Brain microvascular endothelial cell (primary cell): Measurements from ENCODE around the gene CHMP2B.

ENCODE experiments used
- DNase-seq: peaks from one replicate; pipeline ENCODE4 v3.0.0-alpha.2; 2020
- H3K27ac ChIP-seq: fragments of 250-450 bp; sonication (Bioruptor Pico); 2 replicates; pipeline ENCODE4 v1.5.1; 2020; ENCODE audit warnings: mild to moderate bottlenecking, moderate library complexity
- H3K27me3 ChIP-seq: fragments of 250-450 bp; sonication (Bioruptor Pico); replicated peaks from 2 replicates; pipeline ENCODE4 v1.5.1; 2020; ENCODE audit warnings: mild to moderate bottlenecking
- H3K36me3 ChIP-seq: fragments of 250-450 bp; sonication (Bioruptor Pico); replicated peaks from 2 replicates; pipeline ENCODE4 v1.5.1; 2020; ENCODE audit warnings: mild to moderate bottlenecking
- H3K4me3 ChIP-seq: 2 replicates; pipeline ENCODE4 v1.5.1; 2011; ENCODE audit warnings: low read depth, mild to moderate bottlenecking, control low read depth, low read length, moderate library complexity
- in situ Hi-C: cut with HindIII; loops from 2 replicates; pipeline ENCODE4 v1.10.0; 2017; ENCODE audit warnings: low sequenced_read_pairs, low pct_ligation_motif_present
- TF ChIP-seq, protein P1 (sequence below): IDR thresholded peaks from 2 replicates; pipeline ENCODE4 v1.5.1; 2011; ENCODE audit warnings: low read depth, mild to moderate bottlenecking, moderate library complexity, low read length, control low read depth, inconsistent platforms; ENCODE audit errors: missing control alignments

CHMP2B gene

DNA sequence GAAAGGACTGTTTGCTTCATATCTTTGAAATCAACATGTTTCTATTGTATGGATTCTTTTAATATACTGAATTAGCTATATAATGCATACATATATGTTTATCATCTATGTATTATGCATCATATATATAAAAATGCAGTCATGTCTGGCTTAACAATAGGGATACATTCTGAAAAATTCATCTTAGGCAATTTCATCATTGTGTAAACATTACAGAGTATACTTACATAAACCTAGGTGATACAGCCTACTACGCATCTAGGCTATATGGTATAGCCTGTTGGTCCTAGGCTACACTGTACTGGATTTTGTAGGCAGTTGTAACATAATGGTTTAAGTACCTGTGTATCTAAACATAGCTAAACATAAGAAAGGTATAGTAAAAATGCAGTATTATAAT, 21.7 kb downstream of the CHMP2B start:
- TF ChIP-seq, protein P1, sequence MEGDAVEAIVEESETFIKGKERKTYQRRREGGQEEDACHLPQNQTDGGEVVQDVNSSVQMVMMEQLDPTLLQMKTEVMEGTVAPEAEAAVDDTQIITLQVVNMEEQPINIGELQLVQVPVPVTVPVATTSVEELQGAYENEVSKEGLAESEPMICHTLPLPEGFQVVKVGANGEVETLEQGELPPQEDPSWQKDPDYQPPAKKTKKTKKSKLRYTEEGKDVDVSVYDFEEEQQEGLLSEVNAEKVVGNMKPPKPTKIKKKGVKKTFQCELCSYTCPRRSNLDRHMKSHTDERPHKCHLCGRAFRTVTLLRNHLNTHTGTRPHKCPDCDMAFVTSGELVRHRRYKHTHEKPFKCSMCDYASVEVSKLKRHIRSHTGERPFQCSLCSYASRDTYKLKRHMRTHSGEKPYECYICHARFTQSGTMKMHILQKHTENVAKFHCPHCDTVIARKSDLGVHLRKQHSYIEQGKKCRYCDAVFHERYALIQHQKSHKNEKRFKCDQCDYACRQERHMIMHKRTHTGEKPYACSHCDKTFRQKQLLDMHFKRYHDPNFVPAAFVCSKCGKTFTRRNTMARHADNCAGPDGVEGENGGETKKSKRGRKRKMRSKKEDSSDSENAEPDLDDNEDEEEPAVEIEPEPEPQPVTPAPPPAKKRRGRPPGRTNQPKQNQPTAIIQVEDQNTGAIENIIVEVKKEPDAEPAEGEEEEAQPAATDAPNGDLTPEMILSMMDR, result no peak
- Histone ChIP-seq H3K27me3 (no peaks in the 10 kb centered on the region), H3K36me3 (peaks cover 1% of the 10 kb centered on the region), H3K27ac (no peak overlapping the region), H3K4me3 (no peak overlapping the region)
- in situ Hi-C loops, result no loop called here
- DNase-seq, result no peak

DNA sequence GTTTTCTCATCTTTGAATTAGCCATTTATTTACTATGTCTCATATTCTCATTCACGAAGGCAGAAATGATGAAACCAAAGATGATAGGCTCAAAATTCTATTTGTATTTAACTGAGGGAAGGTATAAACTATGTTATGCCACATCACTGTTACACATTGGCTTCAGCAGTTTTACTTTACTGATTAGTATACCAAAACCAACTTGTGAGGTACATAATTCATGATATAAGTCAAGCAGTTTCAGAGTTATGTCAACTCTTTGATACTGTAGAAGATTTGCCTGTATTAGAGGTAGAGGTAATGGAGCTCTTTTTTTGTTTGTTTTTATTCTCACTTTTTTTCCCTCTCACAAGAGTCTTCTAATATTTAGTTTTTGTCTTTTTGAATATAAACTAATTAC, 22.9 kb downstream of the CHMP2B start:
- Histone ChIP-seq H3K27me3 (no peaks in the 10 kb centered on the region), H3K4me3 (no peak overlapping the region), H3K27ac (no peak overlapping the region), H3K36me3 (peaks cover 2% of the 10 kb centered on the region)
- in situ Hi-C loops, result no loop called here
- TF ChIP-seq, protein P1, result no peak
- no peak for DNase-seq

DNA sequence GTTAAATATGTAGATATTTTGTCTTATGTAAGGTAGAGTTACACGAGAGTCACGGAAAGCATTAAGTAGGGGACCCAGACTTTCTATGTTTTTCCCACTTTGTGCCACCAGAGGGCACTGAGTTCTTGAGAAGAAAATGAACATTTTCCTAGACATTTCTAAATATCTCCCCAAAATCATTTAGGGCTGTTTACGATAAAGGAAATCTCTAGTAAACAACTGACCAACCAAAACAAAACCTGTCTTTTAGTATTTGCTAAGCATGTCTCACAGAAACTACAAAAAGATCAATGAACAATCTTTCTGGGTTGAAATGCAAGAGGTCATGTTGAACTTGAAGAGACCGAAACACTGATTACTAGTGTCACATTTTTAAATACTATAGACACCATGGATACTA, 33.2 kb downstream of the CHMP2B start:
- peak; percentile 57 for DNase-seq
- no peak overlapping the region for H3K4me3 ChIP-seq
- in situ Hi-C loops, result no loop called here
- H3K36me3 ChIP-seq, result no peaks in the 10 kb centered on the region
- TF ChIP-seq, protein P1, result peak; percentile 69
- H3K27me3 ChIP-seq, result no peaks in the 10 kb centered on the region
- no peak overlapping the region for H3K27ac ChIP-seq

DNA sequence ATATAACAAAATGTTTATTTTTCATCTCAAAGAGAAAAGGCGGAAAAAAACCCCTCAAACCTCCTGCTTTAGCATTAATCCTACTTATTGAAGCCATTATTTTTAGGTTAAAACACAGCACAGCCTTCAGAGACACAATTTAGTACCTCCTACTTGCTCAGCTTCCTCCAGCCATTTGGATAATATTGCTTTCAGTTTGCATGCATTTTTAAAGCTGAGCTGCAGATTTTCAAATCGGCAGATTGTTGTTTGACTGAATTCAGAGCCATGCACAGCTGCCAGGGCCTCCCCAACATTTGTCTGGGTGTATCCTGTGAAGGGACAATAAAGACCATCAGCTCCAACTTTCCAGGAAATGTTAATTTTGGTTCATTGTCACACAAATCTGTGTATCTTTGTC, 34.8 kb downstream of the CHMP2B start:
- in situ Hi-C loops, result no loop called here
- H3K36me3 ChIP-seq, result no peaks in the 10 kb centered on the region
- H3K27me3 ChIP-seq, result no peaks in the 10 kb centered on the region
- no peak for DNase-seq
- TF ChIP-seq, protein P1, result no peak
- H3K27ac ChIP-seq, result no peak overlapping the region
- no peak overlapping the region for H3K4me3 ChIP-seq

DNA sequence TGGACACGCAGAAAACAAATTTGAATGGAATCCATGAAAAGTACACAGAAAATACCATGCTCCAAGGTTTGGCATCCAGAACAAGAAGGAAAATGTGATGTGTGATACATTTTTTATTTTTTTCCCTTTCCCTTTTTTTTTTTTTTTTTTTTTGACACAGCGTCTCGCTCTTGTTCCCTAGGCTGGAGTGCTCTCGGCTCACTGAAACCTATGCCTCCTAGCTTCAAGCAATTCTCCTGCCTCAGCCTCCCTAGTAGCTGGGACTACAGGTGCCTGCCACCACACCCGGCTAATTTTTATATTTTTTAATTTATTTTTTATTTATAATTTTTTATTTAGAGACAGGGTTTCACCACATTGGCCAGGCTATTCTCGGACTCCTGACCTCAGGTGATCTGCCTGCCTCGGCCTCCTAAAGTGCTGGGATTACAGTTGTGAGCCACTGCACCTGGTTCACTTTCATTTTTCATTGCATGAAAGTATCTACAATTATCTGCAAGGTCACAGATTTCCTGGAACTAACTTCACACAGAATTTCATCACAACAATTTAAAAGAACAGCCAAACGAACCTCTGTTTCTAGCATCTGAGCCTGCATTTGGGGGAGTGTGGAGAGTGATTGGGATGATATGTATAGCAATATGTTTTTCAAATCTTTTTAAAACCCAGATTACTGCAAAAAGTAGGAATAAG, 41.0 kb downstream of the CHMP2B start:
- in situ Hi-C loops, result no loop called here
- no peak for DNase-seq
- Histone ChIP-seq H3K27ac (no peak overlapping the region), H3K27me3 (no peaks in the 10 kb centered on the region), H3K4me3 (no peak overlapping the region), H3K36me3 (no peaks in the 10 kb centered on the region)
- TF ChIP-seq, protein P1, result no peak
